ENCODE data around the gene ADGRA1. TPM values are rescaled to one million over a fixed set of nuclear protein-coding genes. Genes with fewer than 3 reads are reported as not detected.

Gene ADGRA1
- total RNA-seq, 1 donor from 2014 or later: 0.99 TPM

- no peaks in the 10 kb centered on the region for H3K36me3 Mint-ChIP-seq
Measured at GRCh38 chr10:133056651-133057178, 31.0 kb upstream of the ADGRA1 start.

GRCh38 chr10:133058331-133059092, 29.2 kb upstream of the ADGRA1 start:
- H3K27me3 Mint-ChIP-seq: no peaks in the 10 kb centered on the region
- no peaks in the 10 kb centered on the region for H3K36me3 Mint-ChIP-seq
- H3K4me3 Mint-ChIP-seq: no peak overlapping the region
- no peak overlapping the region for H3K27ac Mint-ChIP-seq
- DNase-seq (ENCODE audit: extremely low spot score, unreplicated experiment): no peak
- TF ChIP-seq CTCF (conservative IDR thresholded peaks at IDR 0.05): no peak
- peaks cover 5% of the 10 kb centered on the region for H3K4me1 Mint-ChIP-seq (ENCODE audit: unreplicated experiment)
- H3K9me3 Mint-ChIP-seq: no peaks in the 10 kb centered on the region

More at GRCh38 chr10:133056651-133057178, 31.0 kb upstream of the ADGRA1 start:
- Mint-ChIP-seq H3K4me1 (ENCODE audit: unreplicated experiment) (peaks cover 5% of the 10 kb centered on the region), H3K4me3 (no peak overlapping the region), H3K9me3 (no peaks in the 10 kb centered on the region), H3K27me3 (no peaks in the 10 kb centered on the region), H3K27ac (no peak overlapping the region)
- no peak for DNase-seq (ENCODE audit: extremely low spot score, unreplicated experiment)
- TF ChIP-seq CTCF (conservative IDR thresholded peaks at IDR 0.05): no peak

- Mint-ChIP-seq H3K4me3 (no peak overlapping the region), H3K4me1 (ENCODE audit: unreplicated experiment) (peaks cover 5% of the 10 kb centered on the region), H3K9me3 (no peaks in the 10 kb centered on the region), H3K27ac (no peak overlapping the region), H3K36me3 (no peaks in the 10 kb centered on the region), H3K27me3 (no peaks in the 10 kb centered on the region)
- DNase-seq (ENCODE audit: extremely low spot score, unreplicated experiment): no peak
- TF ChIP-seq CTCF (conservative IDR thresholded peaks at IDR 0.05): no peak
Measured at GRCh38 chr10:133059093-133059470, 28.6 kb upstream of the ADGRA1 start.

DNA sequence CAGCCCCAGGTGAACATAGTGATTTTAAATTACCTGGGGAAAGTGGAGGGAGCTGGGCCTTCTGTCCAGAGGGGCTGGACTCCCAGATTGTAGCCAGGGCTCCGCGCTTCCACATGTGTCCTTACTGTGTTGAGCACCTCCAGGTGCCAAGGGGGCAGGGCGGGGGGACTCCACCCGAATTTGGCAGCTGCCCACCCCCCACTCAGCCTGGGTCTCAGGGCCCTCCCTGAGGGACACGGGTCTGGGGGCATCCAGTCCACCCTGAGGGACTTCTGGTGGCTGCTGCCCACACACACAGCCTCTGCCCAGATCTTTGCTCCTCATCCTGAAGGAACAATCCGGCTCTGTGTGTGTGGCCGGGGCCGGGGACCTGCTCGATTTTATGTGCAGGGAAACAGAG, 28.2 kb upstream of the ADGRA1 start:
- Mint-ChIP-seq H3K36me3 (no peaks in the 10 kb centered on the region), H3K27me3 (no peaks in the 10 kb centered on the region), H3K4me3 (no peak overlapping the region), H3K9me3 (no peaks in the 10 kb centered on the region), H3K4me1 (ENCODE audit: unreplicated experiment) (peaks cover 5% of the 10 kb centered on the region), H3K27ac (no peak overlapping the region)
- no peak for TF ChIP-seq CTCF (conservative IDR thresholded peaks at IDR 0.05)
- DNase-seq (ENCODE audit: extremely low spot score, unreplicated experiment): no peak

DNA sequence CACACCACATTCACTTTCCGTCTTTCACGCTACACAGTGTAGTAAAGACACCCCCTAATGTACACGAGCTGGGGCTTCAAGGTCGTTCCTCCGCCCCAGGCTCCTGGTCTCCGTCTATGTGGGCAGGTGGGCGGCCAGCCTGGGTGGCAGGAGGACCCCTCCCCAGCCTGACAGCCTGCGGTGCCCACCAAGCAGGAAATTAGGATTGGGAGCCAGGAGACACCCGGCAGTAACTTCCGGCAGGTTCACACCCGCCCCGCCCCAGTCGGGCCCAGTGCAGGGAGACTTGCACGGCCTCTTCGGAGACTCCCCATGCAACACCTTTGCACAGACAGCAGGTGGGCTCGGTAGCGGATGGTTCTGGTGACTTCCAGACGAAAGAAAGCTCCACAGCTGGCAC, 27.7 kb upstream of the ADGRA1 start:
- peaks cover 3% of the 10 kb centered on the region for H3K27me3 Mint-ChIP-seq
- H3K4me1 Mint-ChIP-seq (ENCODE audit: unreplicated experiment): peaks cover 5% of the 10 kb centered on the region
- no peak overlapping the region for H3K27ac Mint-ChIP-seq
- no peaks in the 10 kb centered on the region for H3K9me3 Mint-ChIP-seq
- TF ChIP-seq CTCF (conservative IDR thresholded peaks at IDR 0.05): no peak
- H3K4me3 Mint-ChIP-seq: no peak overlapping the region
- no peaks in the 10 kb centered on the region for H3K36me3 Mint-ChIP-seq
- DNase-seq (ENCODE audit: extremely low spot score, unreplicated experiment): no peak

Data from type B pancreatic cell (in vitro differentiated cells).